IPS-NIHi7 (cell line): ENCODE results near the gene CLDN2.
"Not testable (repeated sequence)": the region's sequence is repeated elsewhere in the genome, so short reads cannot be mapped to it uniquely, and the experiment has no call there.

ENCODE experiments used
- DNase-seq: peaks from one replicate; pipeline ENCODE4 v3.0.0; 2012; ENCODE audit warnings: mixed read lengths; ENCODE audit errors: extremely low spot score

CLDN2 gene

GRCh38 chrX:106919932-106920452 is at the start of gene CLDN2:
CLDN2 (plus strand) TSS chrX:106920402; CDS start chrX:106928229, 7,827 bp downstream.
- peak; percentile 85 for DNase-seq

GRCh38 chrX:106872796-106873195 is 47.4 kb upstream of the CLDN2 start:
- DNase-seq, result not testable (repeated sequence)

GRCh38 chrX:106874075-106874474 is 46.1 kb upstream of the CLDN2 start:
- no peak for DNase-seq

GRCh38 chrX:106875151-106875550 is 45.1 kb upstream of the CLDN2 start:
- no peak for DNase-seq

- no peak for DNase-seq
Measured at GRCh38 chrX:106889468-106889867, 30.7 kb upstream of the CLDN2 start.

GRCh38 chrX:106891762-106892460 is 28.3 kb upstream of the CLDN2 start:
- no peak for DNase-seq

GRCh38 chrX:106894392-106894909 is 25.8 kb upstream of the CLDN2 start:
- peak; percentile 82 for DNase-seq

- no peak for DNase-seq
Measured at GRCh38 chrX:106894978-106895452, 25.2 kb upstream of the CLDN2 start.

GRCh38 chrX:106897259-106897658 is 22.9 kb upstream of the CLDN2 start:
- DNase-seq, result no peak

- DNase-seq, result peak; percentile 77
Measured at GRCh38 chrX:106898462-106898861, 21.7 kb upstream of the CLDN2 start.

GRCh38 chrX:106899276-106899675 is 20.9 kb upstream of the CLDN2 start:
- peak; percentile 0 for DNase-seq

- DNase-seq, result no peak
Measured at GRCh38 chrX:106899841-106900240, 20.4 kb upstream of the CLDN2 start.

GRCh38 chrX:106901341-106901740 is 18.9 kb upstream of the CLDN2 start:
- no peak for DNase-seq

- DNase-seq, result no peak
Measured at GRCh38 chrX:106901781-106902219, 18.4 kb upstream of the CLDN2 start.

GRCh38 chrX:106902684-106903083 is 17.5 kb upstream of the CLDN2 start:
- no peak for DNase-seq

GRCh38 chrX:106903291-106903824 is 16.8 kb upstream of the CLDN2 start, which contains the start of gene RIPPLY1:
RIPPLY1 (minus strand) TSS chrX:106903341; CDS start chrX:106903287, 54 bp downstream.
- peak; percentile 13 for DNase-seq

- no peak for DNase-seq
Measured at GRCh38 chrX:106903856-106904528, 16.2 kb upstream of the CLDN2 start.

GRCh38 chrX:106905064-106905708 is 15.0 kb upstream of the CLDN2 start:
- DNase-seq, result no peak

GRCh38 chrX:106906361-106906760 is 13.8 kb upstream of the CLDN2 start:
- no peak for DNase-seq

GRCh38 chrX:106912864-106913263 is 7.3 kb upstream of the CLDN2 start:
- no peak for DNase-seq

GRCh38 chrX:106917830-106918500 is 2.2 kb upstream of the CLDN2 start:
- no peak for DNase-seq
